WTC11 (cell line): ENCODE data around the gene DAPK1. TPM values are rescaled to one million over a fixed set of nuclear protein-coding genes. Genes with fewer than 3 reads are reported as not detected.

Experiments used
- ATAC-seq: fragments of 200-7000 bp; cut with Tn5 transposase; 2 replicates; pipeline ENCODE4 v1.10.0; 2021; ENCODE audit warnings: mild to moderate bottlenecking, moderate library complexity
- CTCF ChIA-PET: fragments of 300-600 bp; sonication (Branson Sonifier 250); formaldehyde crosslinking; loops from one replicate; lab custom pipeline; 2021; ENCODE audit warnings: antibody characterized with exemption; lab: Charles Lee
- POLR2A ChIA-PET: fragments of 350-600 bp; sonication (Branson Sonifier 250); formaldehyde crosslinking; loops from one replicate; lab custom pipeline; 2021; ENCODE audit warnings: antibody characterized with exemption; lab: Charles Lee
- DNase-seq: peaks from one replicate; pipeline ENCODE4 v3.0.0; 2021; ENCODE audit warnings: low spot score
- H3K27ac Mint-ChIP-seq: 2 replicates; pipeline ENCODE4 v1.8.0; 2021; ENCODE audit warnings: mixed read lengths
- H3K27me3 Mint-ChIP-seq: 2 replicates; pipeline ENCODE4 v1.8.0; 2021; ENCODE audit warnings: low read depth, mild to moderate bottlenecking, moderate library complexity, mixed read lengths
- H3K36me3 Mint-ChIP-seq: 2 replicates; pipeline ENCODE4 v1.8.0; 2021; ENCODE audit warnings: mixed read lengths
- H3K4me1 Mint-ChIP-seq: 2 replicates; pipeline ENCODE4 v1.8.0; 2022; ENCODE audit warnings: mixed read lengths
- H3K4me3 Mint-ChIP-seq: 2 replicates; pipeline ENCODE4 v1.8.0; 2021; ENCODE audit warnings: mild to moderate bottlenecking, moderate library complexity, mixed read lengths
- H3K9me3 Mint-ChIP-seq: 2 replicates; pipeline ENCODE4 v1.8.0; 2021; ENCODE audit warnings: mixed read lengths
- AR ChIP-seq: fragments of 250-450 bp; sonication (Bioruptor Pico); IDR thresholded peaks from 2 replicates; pipeline ENCODE4 v1.9.0; 2021; ENCODE audit warnings: mild to moderate bottlenecking
- ARID4B ChIP-seq: sonication (generic); formaldehyde crosslinking; IDR thresholded peaks from 2 replicates; pipeline ENCODE4 v1.8.0; 2023; ENCODE audit warnings: missing genetic modification reagents, mild to moderate bottlenecking, borderline replicate concordance
- FOXP4 ChIP-seq: sonication (generic); formaldehyde crosslinking; IDR thresholded peaks from 2 replicates; pipeline ENCODE4 v1.8.0; 2022; ENCODE audit warnings: mild to moderate bottlenecking, missing genetic modification reagents
- KAT7 ChIP-seq: sonication (generic); formaldehyde crosslinking; IDR thresholded peaks from 2 replicates; pipeline ENCODE4 v1.8.1; 2023; ENCODE audit warnings: missing genetic modification reagents, mild to moderate bottlenecking, borderline replicate concordance
- RORB ChIP-seq: fragments of 250-450 bp; sonication (Bioruptor Pico); IDR thresholded peaks from 2 replicates; pipeline ENCODE4 v1.9.0; 2021; ENCODE audit warnings: mild to moderate bottlenecking
- SMAD3 ChIP-seq: sonication (generic); formaldehyde crosslinking; IDR thresholded peaks from 2 replicates; pipeline ENCODE4 v1.8.0; 2022; ENCODE audit warnings: missing genetic modification reagents, mild to moderate bottlenecking, borderline replicate concordance
- TEAD1 ChIP-seq: sonication (generic); formaldehyde crosslinking; IDR thresholded peaks from 2 replicates; pipeline ENCODE4 v1.8.0; 2022; ENCODE audit warnings: mild to moderate bottlenecking, missing genetic modification reagents
- TEAD4 ChIP-seq: sonication (generic); formaldehyde crosslinking; IDR thresholded peaks from 2 replicates; pipeline ENCODE4 v1.8.0; 2022; ENCODE audit warnings: mild to moderate bottlenecking, missing genetic modification reagents
- TP53 ChIP-seq: sonication (generic); formaldehyde crosslinking; IDR thresholded peaks from 2 replicates; pipeline ENCODE4 v1.8.1; 2023; ENCODE audit warnings: mild to moderate bottlenecking, missing genetic modification reagents
- ZBTB43 ChIP-seq: sonication (generic); formaldehyde crosslinking; IDR thresholded peaks from 2 replicates; pipeline ENCODE4 v1.8.1; 2023; ENCODE audit warnings: mild to moderate bottlenecking, missing genetic modification reagents
- ZNF138 ChIP-seq: sonication (generic); formaldehyde crosslinking; conservative IDR thresholded peaks from 2 replicates; pipeline ENCODE4 v1.8.1; 2022; ENCODE audit warnings: mild to moderate bottlenecking, moderate library complexity, missing genetic modification reagents
- ZNF232 ChIP-seq: sonication (generic); formaldehyde crosslinking; IDR thresholded peaks from 2 replicates; pipeline ENCODE4 v1.8.0; 2022; ENCODE audit warnings: mild to moderate bottlenecking, missing genetic modification reagents
- ZNF416 ChIP-seq: fragments of 250-450 bp; sonication (Bioruptor Pico); IDR thresholded peaks from 2 replicates; pipeline ENCODE4 v1.9.0; 2021; ENCODE audit warnings: mild to moderate bottlenecking, inconsistent platforms
- ZNF425 ChIP-seq: fragments of 250-450 bp; sonication (Bioruptor Pico); conservative IDR thresholded peaks from 2 replicates; pipeline ENCODE4 v1.9.0; 2021; ENCODE audit warnings: mild to moderate bottlenecking
- ZNF532 ChIP-seq: fragments of 250-450 bp; sonication (Bioruptor Pico); IDR thresholded peaks from 2 replicates; pipeline ENCODE4 v1.9.0; 2021; ENCODE audit warnings: mild to moderate bottlenecking, borderline replicate concordance
- total RNA-seq: library from RNA; stranded (reverse); gene quantifications from 3 replicates; pipeline ENCODE4 v1.2.3, GENCODE V29; 2021

The DAPK1 gene
- total RNA-seq, 1 experiment from 2014 or later, result 129 TPM

- TF ChIP-seq ZNF532 (CRISPR knock-in tag) (no peak), ZNF425 (CRISPR knock-in tag) (no peak), SMAD3 (CRISPR knock-in tag) (no peak), RORB (CRISPR knock-in tag) (no peak), ZNF416 (no peak)
- TF ChIP-seq, all 79 proteins: peak for 0
Observed at GRCh38 chr9:87497080-87497603, 525 bp upstream of the DAPK1 start (continued).

- ATAC-seq (peak; percentile 58), DNase-seq (peak; percentile 69)
- Mint-ChIP-seq H3K27ac (peak overlapping the region; percentile 69; the same call in 1 of the 2 replicates), H3K4me3 (peak overlapping the region; percentile 92), H3K27me3 (peaks cover 3% of the 10 kb centered on the region; the same call in 1 of the 2 replicates), H3K36me3 (peaks cover 11% of the 10 kb centered on the region), H3K4me1 (peaks cover 41% of the 10 kb centered on the region), H3K9me3 (no peaks in the 10 kb centered on the region)
- ChIA-PET CTCF (interaction anchor here (0.9 to 4.1 kb wide), 10 partner anchors 18 to 186 kb away, joined by 3 to 39 read pairs (median 5); no protein-coding TSS in a partner anchor), POLR2A (interaction anchor here (0.6 to 2.2 kb wide), 4 partner anchors 11 to 160 kb away, joined by 3 to 19 read pairs (median 4); no protein-coding TSS in a partner anchor)
- TF ChIP-seq ZNF138 (CRISPR knock-in tag) (0 out of 2 replicates have a peak, but pooled peaks have one; percentile 0), TP53 (CRISPR knock-in tag) (no peak), KAT7 (CRISPR knock-in tag) (0 out of 2 replicates have a peak, but pooled peaks have one; percentile 0), ZNF232 (CRISPR knock-in tag) (peak; percentile 41; the same call in 1 of the 2 replicates), TEAD1 (peak; percentile 62; the same call in 1 of the 2 replicates), ARID4B (CRISPR knock-in tag) (no peak; the same call in 1 of the 2 replicates), ZBTB43 (CRISPR knock-in tag) (no peak), TEAD4 (CRISPR knock-in tag) (peak; percentile 77; the same call in 1 of the 2 replicates), AR (CRISPR knock-in tag) (no peak), FOXP4 (CRISPR knock-in tag) (peak; percentile 49; the same call in 1 of the 2 replicates)
Observed at GRCh38 chr9:87498046-87498810, 561 bp downstream of the DAPK1 start.
